Osteocyte (in vitro differentiated cells): ENCODE data around the gene ZNF576. TPM values are rescaled to one million over a fixed set of nuclear protein-coding genes. Genes with fewer than 3 reads are reported as not detected.
A peak's percentile ranks its signal among the peaks of the same experiment; 100 is the strongest.

Experiments
- DNase-seq: peaks from one replicate; pipeline ENCODE4 v3.0.0; 2021; ENCODE audit warnings: mixed read lengths; ENCODE audit not compliant: unreplicated experiment; ENCODE audit errors: extremely low spot score
- H3K27ac Mint-ChIP-seq: one replicate; pipeline ENCODE4 v1.8.0; 2021; ENCODE audit warnings: mild to moderate bottlenecking, mixed read lengths; ENCODE audit not compliant: unreplicated experiment
- H3K27me3 Mint-ChIP-seq: one replicate; pipeline ENCODE4 v1.8.0; 2021; ENCODE audit warnings: mixed read lengths; ENCODE audit not compliant: unreplicated experiment
- H3K36me3 Mint-ChIP-seq: one replicate; pipeline ENCODE4 v1.8.0; 2021; ENCODE audit warnings: mixed read lengths; ENCODE audit not compliant: unreplicated experiment
- H3K4me1 Mint-ChIP-seq: one replicate; pipeline ENCODE4 v1.8.0; 2021; ENCODE audit warnings: mixed read lengths; ENCODE audit not compliant: unreplicated experiment
- H3K4me3 Mint-ChIP-seq: one replicate; pipeline ENCODE4 v1.8.0; 2021; ENCODE audit warnings: mild to moderate bottlenecking, moderate library complexity, mixed read lengths; ENCODE audit not compliant: unreplicated experiment
- H3K9me3 Mint-ChIP-seq: one replicate; pipeline ENCODE4 v1.8.0; 2021; ENCODE audit warnings: mixed read lengths; ENCODE audit not compliant: unreplicated experiment
- total RNA-seq: library from RNA; stranded (reverse); gene quantifications from 2 replicates; pipeline ENCODE4 v1.2.1, GENCODE V29; 2021
- TF ChIP-seq, protein P1 (sequence below): fragments of 200-600 bp; sonication (generic); IDR thresholded peaks from 2 replicates; pipeline ENCODE4 v1.5.0; 2021; ENCODE audit warnings: antibody characterized with exemption, mild to moderate bottlenecking, moderate library complexity

Gene ZNF576
- total RNA-seq, 1 donor from 2014 or later: 13.2 TPM

- no peaks in the 10 kb centered on the region for H3K9me3 Mint-ChIP-seq
- H3K27me3 Mint-ChIP-seq: no peaks in the 10 kb centered on the region
- TF ChIP-seq, protein P1, sequence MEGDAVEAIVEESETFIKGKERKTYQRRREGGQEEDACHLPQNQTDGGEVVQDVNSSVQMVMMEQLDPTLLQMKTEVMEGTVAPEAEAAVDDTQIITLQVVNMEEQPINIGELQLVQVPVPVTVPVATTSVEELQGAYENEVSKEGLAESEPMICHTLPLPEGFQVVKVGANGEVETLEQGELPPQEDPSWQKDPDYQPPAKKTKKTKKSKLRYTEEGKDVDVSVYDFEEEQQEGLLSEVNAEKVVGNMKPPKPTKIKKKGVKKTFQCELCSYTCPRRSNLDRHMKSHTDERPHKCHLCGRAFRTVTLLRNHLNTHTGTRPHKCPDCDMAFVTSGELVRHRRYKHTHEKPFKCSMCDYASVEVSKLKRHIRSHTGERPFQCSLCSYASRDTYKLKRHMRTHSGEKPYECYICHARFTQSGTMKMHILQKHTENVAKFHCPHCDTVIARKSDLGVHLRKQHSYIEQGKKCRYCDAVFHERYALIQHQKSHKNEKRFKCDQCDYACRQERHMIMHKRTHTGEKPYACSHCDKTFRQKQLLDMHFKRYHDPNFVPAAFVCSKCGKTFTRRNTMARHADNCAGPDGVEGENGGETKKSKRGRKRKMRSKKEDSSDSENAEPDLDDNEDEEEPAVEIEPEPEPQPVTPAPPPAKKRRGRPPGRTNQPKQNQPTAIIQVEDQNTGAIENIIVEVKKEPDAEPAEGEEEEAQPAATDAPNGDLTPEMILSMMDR: no peak
- peak overlapping the region; percentile 92 for H3K4me3 Mint-ChIP-seq
- no peak for DNase-seq
- peaks cover 18% of the 10 kb centered on the region for H3K4me1 Mint-ChIP-seq
- H3K27ac Mint-ChIP-seq: peak overlapping the region; percentile 62
- H3K36me3 Mint-ChIP-seq: peaks cover 5% of the 10 kb centered on the region
Observed at GRCh38 chr19:43575955-43576878, 20.2 kb upstream of the ZNF576 start.

DNA sequence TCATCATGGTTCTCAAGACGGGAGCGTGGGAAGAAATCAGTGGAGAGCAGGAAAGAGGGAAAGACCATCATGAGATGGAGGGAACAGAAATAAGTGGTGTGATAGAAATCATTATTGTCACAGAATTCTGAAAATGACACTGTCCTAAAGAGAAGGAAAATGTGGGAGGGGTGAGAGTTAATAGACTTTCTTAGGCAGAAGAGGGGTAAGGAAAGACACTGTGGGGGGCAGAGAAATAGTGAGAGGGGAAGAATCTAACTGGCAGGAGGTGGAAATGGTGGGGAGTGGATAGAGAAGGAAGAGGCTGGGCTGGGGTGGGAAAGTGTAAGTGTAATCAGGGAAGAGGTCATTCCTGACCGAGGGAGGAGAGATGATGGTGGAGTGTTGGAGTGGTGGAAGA, 17.6 kb upstream of the ZNF576 start:
- no peak for DNase-seq
- TF ChIP-seq, protein P1: no peak
- peaks cover 13% of the 10 kb centered on the region for H3K4me1 Mint-ChIP-seq
- H3K27ac Mint-ChIP-seq: no peak overlapping the region
- H3K27me3 Mint-ChIP-seq: no peaks in the 10 kb centered on the region
- H3K9me3 Mint-ChIP-seq: no peaks in the 10 kb centered on the region
- H3K36me3 Mint-ChIP-seq: no peaks in the 10 kb centered on the region
- H3K4me3 Mint-ChIP-seq: no peak overlapping the region

GRCh38 chr19:43581467-43581866, 14.9 kb upstream of the ZNF576 start:
- Mint-ChIP-seq H3K4me3 (no peak overlapping the region), H3K4me1 (peaks cover under 1% of the 10 kb centered on the region), H3K9me3 (no peaks in the 10 kb centered on the region), H3K36me3 (peaks cover 6% of the 10 kb centered on the region), H3K27ac (no peak overlapping the region), H3K27me3 (no peaks in the 10 kb centered on the region)
- TF ChIP-seq, protein P1: no peak
- DNase-seq: no peak

- TF ChIP-seq, protein P1: no peak
- Mint-ChIP-seq H3K27me3 (no peaks in the 10 kb centered on the region), H3K27ac (no peak overlapping the region), H3K36me3 (peaks cover 9% of the 10 kb centered on the region), H3K9me3 (no peaks in the 10 kb centered on the region), H3K4me1 (no peaks in the 10 kb centered on the region), H3K4me3 (no peak overlapping the region)
- DNase-seq: no peak
Observed at GRCh38 chr19:43582495-43582894, 13.9 kb upstream of the ZNF576 start.

DNA sequence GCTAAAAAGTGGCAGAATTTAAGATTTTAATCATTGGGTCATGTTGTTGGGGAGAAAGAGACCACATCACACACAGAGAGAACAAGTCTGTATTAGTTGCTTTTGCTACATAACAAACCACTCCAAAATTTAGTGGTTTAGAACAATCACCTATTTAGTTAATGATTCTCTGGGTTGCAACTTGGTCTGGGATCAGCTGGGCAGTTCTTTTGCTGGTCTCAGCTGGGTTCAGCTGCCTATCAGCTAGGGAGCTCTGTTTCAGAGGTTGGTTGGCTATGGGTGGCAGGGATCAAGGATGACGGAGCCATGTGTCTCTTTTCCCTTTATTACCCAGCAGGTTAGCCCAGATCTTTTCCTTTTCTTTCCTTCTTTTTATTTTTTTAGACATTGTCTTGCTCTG, 11.9 kb upstream of the ZNF576 start:
- Mint-ChIP-seq H3K9me3 (no peaks in the 10 kb centered on the region), H3K27ac (peak overlapping the region; percentile 28), H3K4me3 (no peak overlapping the region), H3K36me3 (peaks cover 12% of the 10 kb centered on the region), H3K27me3 (no peaks in the 10 kb centered on the region), H3K4me1 (no peaks in the 10 kb centered on the region)
- DNase-seq: no peak
- TF ChIP-seq, protein P1: no peak
